ENCODE data around the gene GJD4. TPM values are rescaled to one million over a fixed set of nuclear protein-coding genes. Genes with fewer than 3 reads are reported as not detected.

GJD4 gene
- total and polyA plus RNA-seq, 2 donors (not counting 1 experiment from before 2014, with no cell fraction given) = not detected

- ATAC-seq (ENCODE audit: low read depth) (no peak), DNase-seq (no peak)
- peaks cover 38% of the 10 kb centered on the region for H3K27me3 Mint-ChIP-seq
- intact Hi-C loops (cut with micrococcal nuclease) = no loop called here
- H3K4me1 Mint-ChIP-seq = peaks cover 4% of the 10 kb centered on the region
- WGBS (ENCODE audit: insufficient coverage) = 77% methylated on average over 4 of the region's 6 CpGs
- Histone ChIP-seq H2AFZ (ENCODE audit: insufficient read depth, low read depth, low read length, poor library complexity, severe bottlenecking) (no peak overlapping the region), H3K4me3 (ENCODE audit: control extremely low read depth in 1 of 5, extremely low read depth in 1 of 5, insufficient read depth in 1 of 5, low read depth in 2 of 5, low read length in 4 of 5) (no peak overlapping the region), H3K9ac (ENCODE audit: low read length) (no peak overlapping the region), H3K4me1 (ENCODE audit: control insufficient read depth in 2 of 2, insufficient read depth in 2 of 2, low read length in 2 of 2) (peaks cover 1 to 7% of the 10 kb centered on the region in 2 donors), H3K36me3 (replicated peaks in 1 of 2; ENCODE audit: control extremely low read depth in 1 of 2, control insufficient read depth in 1 of 2, extremely low read depth in 1 of 2, insufficient read depth in 2 of 2, low read length in 1 of 2) (no peaks in the 10 kb centered on the region), H3K27ac (ENCODE audit: low read length in 2 of 2) (no peak overlapping the region), H3K4me2 (replicated peaks; ENCODE audit: low read depth, low read length, poor library complexity, severe bottlenecking) (no peak overlapping the region), H3K27me3 (replicated peaks in 1 of 4; ENCODE audit: control extremely low read depth in 1 of 4, control insufficient read depth in 3 of 4, insufficient read depth in 4 of 4, low read length in 3 of 4) (peaks cover 0 to 38% (median 7%) of the 10 kb centered on the region in 4 experiments), H4K20me1 (ENCODE audit: control insufficient read depth, insufficient read depth, low read length, poor library complexity, severe bottlenecking) (no peaks in the 10 kb centered on the region), H3K79me2 (ENCODE audit: control insufficient read depth, insufficient read depth, low read length) (no peaks in the 10 kb centered on the region), H3K9me3 (ENCODE audit: control extremely low read depth in 1 of 3, control insufficient read depth in 2 of 3, insufficient read depth in 1 of 3, low read length in 2 of 3) (peaks cover 0 to 21% (median 0%) of the 10 kb centered on the region in 3 donors)
- H3K27ac Mint-ChIP-seq = no peak overlapping the region
- no peak overlapping the region for H3K4me3 Mint-ChIP-seq
- TF ChIP-seq EZH2 (IDR thresholded peaks at IDR 0.05; ENCODE audit: borderline replicate concordance, insufficient read depth, low read depth, low read length, poor library complexity, severe bottlenecking) (no peak), CTCF (IDR thresholded peaks at IDR 0.05) (no peak)
- ChIA-PET CTCF (interaction anchor here (0.6 kb wide), 1 partner anchor 625 kb away, joined by 3 read pairs; no protein-coding TSS in a partner anchor), POLR2A (no interaction called here)
- H3K9me3 Mint-ChIP-seq (ENCODE audit: insufficient read depth) = no peaks in the 10 kb centered on the region
These were observed 7.4 kb downstream of the GJD4 start for GRCh38 chr10:35612385-35613106.

- ChIA-PET CTCF (interaction anchor here (0.6 kb wide), 1 partner anchor 626 kb away, joined by 3 read pairs; no protein-coding TSS in a partner anchor), POLR2A (no interaction called here)
- no peak for TF ChIP-seq EZH2 (IDR thresholded peaks at IDR 0.05; ENCODE audit: borderline replicate concordance, insufficient read depth, low read depth, low read length, poor library complexity, severe bottlenecking)
- TF ChIP-seq CTCF (IDR thresholded peaks at IDR 0.05) = no peak
- peaks cover 0 to 34% (median 5%) of the 10 kb centered on the region in 4 experiments for H3K27me3 ChIP-seq (replicated peaks in 1 of 4; ENCODE audit: control extremely low read depth in 1 of 4, control insufficient read depth in 3 of 4, insufficient read depth in 4 of 4, low read length in 3 of 4)
- H3K27ac Mint-ChIP-seq = no peak overlapping the region
- H4K20me1 ChIP-seq (ENCODE audit: control insufficient read depth, insufficient read depth, low read length, poor library complexity, severe bottlenecking) = no peaks in the 10 kb centered on the region
- no peaks in the 10 kb centered on the region for H3K36me3 ChIP-seq (replicated peaks in 1 of 2; ENCODE audit: control extremely low read depth in 1 of 2, control insufficient read depth in 1 of 2, extremely low read depth in 1 of 2, insufficient read depth in 2 of 2, low read length in 1 of 2)
- H3K4me3 Mint-ChIP-seq = no peak overlapping the region
- no peak overlapping the region for H3K9ac ChIP-seq (ENCODE audit: low read length)
- peaks cover 1% of the 10 kb centered on the region for H3K4me1 Mint-ChIP-seq
- peaks cover 38% of the 10 kb centered on the region for H3K27me3 Mint-ChIP-seq
- DNase-seq (no peak), ATAC-seq (ENCODE audit: low read depth) (no peak)
- H3K27ac ChIP-seq (ENCODE audit: low read length in 2 of 2) = no peak overlapping the region
- intact Hi-C loops (cut with micrococcal nuclease) = no loop called here
- H3K4me3 ChIP-seq (ENCODE audit: control extremely low read depth in 1 of 5, extremely low read depth in 1 of 5, insufficient read depth in 1 of 5, low read depth in 2 of 5, low read length in 4 of 5) = no peak overlapping the region
- no peaks in the 10 kb centered on the region for H3K79me2 ChIP-seq (ENCODE audit: control insufficient read depth, insufficient read depth, low read length)
- no peaks in the 10 kb centered on the region for H3K9me3 Mint-ChIP-seq (ENCODE audit: insufficient read depth)
- peaks cover 0 to 4% of the 10 kb centered on the region in 2 donors for H3K4me1 ChIP-seq (ENCODE audit: control insufficient read depth in 2 of 2, insufficient read depth in 2 of 2, low read length in 2 of 2)
- no CpG with 5 or more reads among the region's 2 CpGs for WGBS (ENCODE audit: insufficient coverage)
- no peak overlapping the region for H3K4me2 ChIP-seq (replicated peaks; ENCODE audit: low read depth, low read length, poor library complexity, severe bottlenecking)
- H2AFZ ChIP-seq (ENCODE audit: insufficient read depth, low read depth, low read length, poor library complexity, severe bottlenecking) = no peak overlapping the region
- peaks cover 0 to 20% (median 0%) of the 10 kb centered on the region in 3 donors for H3K9me3 ChIP-seq (ENCODE audit: control extremely low read depth in 1 of 3, control insufficient read depth in 2 of 3, insufficient read depth in 1 of 3, low read length in 2 of 3)
These were observed 7.9 kb downstream of the GJD4 start for GRCh38 chr10:35613107-35613440.
